ENCODE data around the gene DUSP22. TPM values are rescaled to one million over a fixed set of nuclear protein-coding genes. Genes with fewer than 3 reads are reported as not detected.

DUSP22 gene
- total and polyA plus RNA-seq, 9 of the 15 experiments (the other 6 are each of a cell fraction or from before 2014, with no cell fraction given) = 9.3 to 19.4 (median 11.8) TPM

DNA sequence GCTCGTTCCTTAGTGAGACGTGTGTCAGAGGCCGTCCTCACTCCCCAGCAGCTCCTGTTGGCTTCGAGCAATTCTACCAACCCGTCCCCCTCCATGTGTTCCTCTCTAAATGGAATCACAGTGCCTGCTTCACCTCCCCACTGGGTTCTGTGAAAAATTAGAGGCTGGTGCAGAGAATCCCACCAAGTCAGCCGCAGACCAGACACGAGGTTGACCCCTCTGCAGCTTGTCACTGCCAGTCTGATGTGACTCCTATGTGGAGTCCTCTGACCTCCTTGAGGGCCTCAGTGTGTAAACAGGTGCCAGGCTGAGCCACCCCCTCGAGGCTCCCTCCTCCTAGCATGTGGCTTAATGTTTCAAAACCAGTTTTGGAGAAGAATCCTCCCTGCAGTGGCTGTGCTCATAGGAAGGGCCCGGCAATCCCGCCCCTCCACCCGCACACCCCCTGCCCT lies 86.7 kb downstream of the DUSP22 start:
- Histone ChIP-seq H3K9ac (ENCODE audit: insufficient read depth in 1 of 2, low read depth in 2 of 2, low read length in 2 of 2) (no peak overlapping the region), H2AFZ (ENCODE audit: low read depth, low read length) (no peak overlapping the region), H3K79me2 (ENCODE audit: control insufficient read depth, insufficient read depth, low read length) (no peaks in the 10 kb centered on the region), H3K27me3 (ENCODE audit: control insufficient read depth in 2 of 2, insufficient read depth in 2 of 2, low read length in 2 of 2) (peaks cover 74 to 75% of the 10 kb centered on the region in 2 experiments), H3K9me3 (replicated peaks; ENCODE audit: control insufficient read depth, insufficient read depth, low read depth, low read length) (no peaks in the 10 kb centered on the region), H3K4me3 (no peak overlapping the region), H4K20me1 (replicated peaks; ENCODE audit: control insufficient read depth, insufficient read depth, low read length) (peaks cover 10% of the 10 kb centered on the region; the same call in 1 of the 2 replicates), H3K36me3 (ENCODE audit: control insufficient read depth, insufficient read depth, low read length) (no peaks in the 10 kb centered on the region), H3K4me1 (replicated peaks in 1 of 2; ENCODE audit: control insufficient read depth in 2 of 2, insufficient read depth in 2 of 2, low read length in 2 of 2) (peaks cover 0 to 4% of the 10 kb centered on the region in 2 experiments; a peak in 1 of 5 replicates), H3K4me2 (ENCODE audit: insufficient read depth, low read length) (no peak overlapping the region), H3K9me1 (ENCODE audit: control insufficient read depth, insufficient read depth, low read length) (no peaks in the 10 kb centered on the region), H3K27ac (ENCODE audit: extremely low read depth, low read depth, low read length) (no peak overlapping the region)
- intact Hi-C loops (cut with micrococcal nuclease) (no loop called here), in situ Hi-C loops (cut with MboI) (no loop called here)
- CTCF ChIA-PET (ENCODE audit: low intra/inter-chr PET ratio) = no interaction called here
- TF ChIP-seq ZNF232 (CRISPR knock-in tag; IDR thresholded peaks at IDR 0.05) (no peak), ELF2 (CRISPR knock-in tag; IDR thresholded peaks at IDR 0.05) (no peak), ZBTB8A (IDR thresholded peaks at IDR 0.05; ENCODE audit: partially characterized antibody) (no peak), SMARCA5 (IDR thresholded peaks at IDR 0.05) (no peak), TCF3 (CRISPR knock-in tag; IDR thresholded peaks at IDR 0.05) (no peak), BRCA1 (IDR thresholded peaks at IDR 0.05) (no peak), BRCA1 (CRISPR knock-in tag; IDR thresholded peaks at IDR 0.05) (no peak), MCM3 (IDR thresholded peaks at IDR 0.05) (no peak), FOS (IDR thresholded peaks at IDR 0.05; ENCODE audit: extremely low read depth, insufficient read length) (no peak)
- TF ChIP-seq, protein P1, sequence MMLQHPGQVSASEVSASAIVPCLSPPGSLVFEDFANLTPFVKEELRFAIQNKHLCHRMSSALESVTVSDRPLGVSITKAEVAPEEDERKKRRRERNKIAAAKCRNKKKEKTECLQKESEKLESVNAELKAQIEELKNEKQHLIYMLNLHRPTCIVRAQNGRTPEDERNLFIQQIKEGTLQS (IDR thresholded peaks at IDR 0.05) = no peak
- TF ChIP-seq, protein P1 (CRISPR knock-in tag; conservative IDR thresholded peaks at IDR 0.05) = no peak
- TF ChIP-seq, protein P2, sequence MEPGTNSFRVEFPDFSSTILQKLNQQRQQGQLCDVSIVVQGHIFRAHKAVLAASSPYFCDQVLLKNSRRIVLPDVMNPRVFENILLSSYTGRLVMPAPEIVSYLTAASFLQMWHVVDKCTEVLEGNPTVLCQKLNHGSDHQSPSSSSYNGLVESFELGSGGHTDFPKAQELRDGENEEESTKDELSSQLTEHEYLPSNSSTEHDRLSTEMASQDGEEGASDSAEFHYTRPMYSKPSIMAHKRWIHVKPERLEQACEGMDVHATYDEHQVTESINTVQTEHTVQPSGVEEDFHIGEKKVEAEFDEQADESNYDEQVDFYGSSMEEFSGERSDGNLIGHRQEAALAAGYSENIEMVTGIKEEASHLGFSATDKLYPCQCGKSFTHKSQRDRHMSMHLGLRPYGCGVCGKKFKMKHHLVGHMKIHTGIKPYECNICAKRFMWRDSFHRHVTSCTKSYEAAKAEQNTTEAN (CRISPR knock-in tag; IDR thresholded peaks at IDR 0.05) = no peak
- POLR2A ChIA-PET = no interaction called here
- 4% methylated on average over 11 of the region's 11 CpGs for WGBS (ENCODE audit: insufficient coverage, low coverage, missing lambda C conversion rate)
- ATAC-seq = no peak; the same call in 2 of the 3 replicates
- no peak for FAIRE-seq
- no TSS peak for BruUV-seq (replicated peaks)
- DNase-seq (ENCODE audit: extremely low read depth in 1 of 4, low spot score in 3 of 4) = no peak
